GM12892 (cell line): ENCODE data around the gene ACTA2.

Experiments
- DNase-seq: peaks from one replicate; pipeline ENCODE4 v3.0.0; 2011; ENCODE audit not compliant: insufficient read length
- FAIRE-seq: peaks from 2 replicates; lab custom pipeline; 2011; peaks lifted over from hg19 to GRCh38; lab: Jason Lieb, UNC
- POLR2A ChIP-seq: IDR thresholded peaks from 2 replicates; pipeline ENCODE4 v1.6.1; 2011; ENCODE audit warnings: low read depth, low read length, control low read depth
- POLR2AphosphoS5 ChIP-seq: IDR thresholded peaks from 2 replicates; pipeline ENCODE4 v1.6.1; 2011; ENCODE audit warnings: low read depth, low read length, control low read depth
- TAF1 ChIP-seq: IDR thresholded peaks from 2 replicates; pipeline ENCODE4 v1.6.1; 2011; ENCODE audit warnings: low read depth, mild to moderate bottlenecking, control low read depth, low read length, borderline replicate concordance

The ACTA2 gene

DNA sequence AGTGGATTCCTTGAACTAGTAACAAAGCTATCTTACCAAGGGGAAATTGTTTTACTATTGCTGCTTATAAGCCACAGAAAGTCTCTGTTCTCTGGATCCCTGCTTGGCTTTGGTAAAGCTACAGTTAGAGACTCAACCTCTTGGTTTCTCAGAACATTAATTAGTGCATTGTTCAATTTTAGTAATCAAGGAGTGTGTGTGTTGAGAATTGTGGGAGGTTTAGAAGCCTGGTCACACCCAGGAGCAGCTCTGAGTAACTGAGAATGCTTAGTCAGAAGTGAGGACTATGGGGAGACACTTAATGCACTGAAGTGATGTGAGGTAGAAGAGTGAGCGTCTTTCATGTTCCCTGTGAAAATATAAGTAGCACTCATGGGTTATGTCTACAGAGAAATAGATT lies 8.2 kb upstream of the ACTA2 start:
- no peak for DNase-seq
- no peak for FAIRE-seq
- TF ChIP-seq POLR2A (no peak), TAF1 (no peak), POLR2AphosphoS5 (no peak)

GRCh38 chr10:88958721-88959120 lies 6.1 kb upstream of the ACTA2 start:
- TF ChIP-seq POLR2A (no peak), POLR2AphosphoS5 (no peak), TAF1 (no peak)
- no peak for FAIRE-seq
- DNase-seq, result no peak

GRCh38 chr10:88957381-88957780 lies 4.8 kb upstream of the ACTA2 start:
- TF ChIP-seq POLR2AphosphoS5, result no peak
- no peak for TF ChIP-seq POLR2A
- TF ChIP-seq TAF1, result no peak
- FAIRE-seq (no peak), DNase-seq (no peak)

DNA sequence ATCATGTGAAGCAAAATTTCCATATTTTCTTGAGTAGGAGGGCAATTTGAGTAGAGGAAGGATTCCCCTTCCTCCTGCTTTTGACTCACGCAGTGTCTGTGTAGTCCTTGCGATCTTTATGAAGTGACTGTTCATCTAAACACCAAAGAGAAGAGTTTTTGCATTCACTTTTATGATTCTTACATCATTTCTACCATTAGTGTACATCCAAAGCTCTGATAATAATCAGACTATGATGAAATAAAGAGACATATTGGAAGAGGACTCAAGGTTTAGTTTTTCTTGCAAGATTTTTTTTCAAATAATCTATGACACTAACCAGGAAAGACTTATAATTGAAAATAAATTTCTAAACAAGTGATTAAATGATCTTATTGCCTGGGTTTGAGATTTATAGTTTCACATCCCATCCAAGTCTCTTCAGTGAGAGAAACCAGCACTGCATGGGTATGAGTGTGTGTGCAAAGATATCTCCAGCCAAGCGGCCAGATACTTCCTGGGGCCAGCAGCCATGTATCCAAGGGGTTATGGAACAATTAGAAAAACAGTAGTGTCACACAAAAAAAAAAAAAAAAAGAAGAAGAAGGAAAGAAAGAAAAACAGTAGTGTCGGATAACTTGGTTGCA lies 2.0 kb upstream of the ACTA2 start:
- FAIRE-seq (no peak), DNase-seq (no peak)
- TF ChIP-seq TAF1, result no peak
- no peak for TF ChIP-seq POLR2AphosphoS5
- no peak for TF ChIP-seq POLR2A

DNA sequence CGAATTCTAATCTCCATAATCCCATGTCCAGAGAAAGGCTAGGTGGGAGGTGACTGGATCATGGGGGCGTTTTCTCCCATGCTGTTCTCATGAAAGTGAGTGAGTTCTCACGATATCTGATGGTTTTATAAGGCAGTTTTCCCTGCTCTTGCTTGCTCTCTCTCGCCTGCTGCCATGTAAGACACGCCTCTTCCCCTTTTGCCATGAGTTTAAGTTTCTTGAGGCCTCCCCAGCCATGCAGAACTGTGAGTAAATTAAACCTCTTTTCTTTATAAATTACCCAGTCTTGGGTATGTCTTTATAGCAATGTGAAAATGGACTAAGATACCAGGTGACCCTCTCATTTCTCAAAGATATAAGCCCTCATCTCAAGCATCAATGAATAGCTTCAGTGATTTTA lies 1.1 kb upstream of the ACTA2 start:
- FAIRE-seq (no peak), DNase-seq (no peak)
- TF ChIP-seq TAF1 (no peak), POLR2AphosphoS5 (no peak), POLR2A (no peak)

GRCh38 chr10:88949912-88950837 lies 2.4 kb downstream of the ACTA2 start:
- DNase-seq, result no peak
- TF ChIP-seq TAF1 (no peak), POLR2A (no peak), POLR2AphosphoS5 (no peak)
- FAIRE-seq, result no peak

DNA sequence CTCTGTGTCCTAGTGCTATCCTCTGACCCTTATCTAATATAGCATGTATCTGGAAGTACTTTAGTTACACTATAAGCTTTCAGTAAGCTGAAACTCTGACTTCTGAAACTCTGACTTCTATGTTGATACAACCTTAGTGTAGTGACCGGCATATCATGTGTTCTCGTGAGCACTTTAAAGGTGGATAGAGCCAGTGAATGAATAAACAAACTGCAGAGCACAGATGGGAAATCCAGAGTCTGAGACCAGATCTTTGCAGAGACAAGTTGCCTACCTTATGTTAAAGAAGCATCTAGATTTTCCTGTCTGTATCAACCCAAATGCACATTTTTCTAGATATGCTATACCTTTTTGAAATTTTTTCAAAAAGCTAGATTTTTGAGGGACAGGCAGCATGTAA lies 3.5 kb downstream of the ACTA2 start:
- no peak for DNase-seq
- TF ChIP-seq TAF1 (no peak), POLR2AphosphoS5 (no peak), POLR2A (no peak)
- no peak for FAIRE-seq

DNA sequence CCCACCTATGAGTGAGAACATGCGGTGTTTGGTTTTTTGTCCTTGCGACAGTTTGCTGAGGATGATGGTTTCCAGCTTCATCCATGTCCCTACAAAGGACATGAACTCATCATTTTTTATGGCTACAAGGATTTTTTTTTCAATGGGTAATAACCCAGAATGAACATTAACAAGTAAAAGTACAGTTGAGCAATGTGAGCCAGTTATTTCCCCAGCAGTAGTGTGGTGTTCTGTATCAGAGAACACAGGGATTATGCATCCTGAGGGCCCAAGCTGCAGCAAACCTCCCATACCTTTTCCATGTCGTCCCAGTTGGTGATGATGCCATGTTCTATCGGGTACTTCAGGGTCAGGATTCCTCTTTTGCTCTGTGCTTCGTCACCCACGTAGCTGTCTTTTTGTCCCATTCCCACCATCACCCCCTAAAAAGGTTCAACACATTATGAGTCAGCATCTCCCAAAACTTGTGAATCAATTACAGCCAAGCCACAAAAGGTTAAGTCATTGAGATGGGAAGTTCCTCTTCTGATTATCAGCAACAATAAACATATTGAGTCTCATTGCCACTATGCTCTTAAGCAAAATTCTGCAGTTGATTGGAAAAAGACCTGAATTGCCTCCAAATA lies 5.5 kb downstream of the ACTA2 start:
- FAIRE-seq (no peak), DNase-seq (no peak)
- no peak for TF ChIP-seq POLR2AphosphoS5
- no peak for TF ChIP-seq TAF1
- no peak for TF ChIP-seq POLR2A

GRCh38 chr10:88946200-88946599 lies 6.4 kb downstream of the ACTA2 start:
- TF ChIP-seq POLR2A, result no peak
- TF ChIP-seq TAF1, result no peak
- no peak for TF ChIP-seq POLR2AphosphoS5
- FAIRE-seq (no peak), DNase-seq (no peak)

- FAIRE-seq, result peak; percentile 44
- TF ChIP-seq POLR2A (no peak), TAF1 (no peak), POLR2AphosphoS5 (no peak)
Observed at GRCh38 chr10:88944813-88945212, 7.8 kb downstream of the ACTA2 start.

DNA sequence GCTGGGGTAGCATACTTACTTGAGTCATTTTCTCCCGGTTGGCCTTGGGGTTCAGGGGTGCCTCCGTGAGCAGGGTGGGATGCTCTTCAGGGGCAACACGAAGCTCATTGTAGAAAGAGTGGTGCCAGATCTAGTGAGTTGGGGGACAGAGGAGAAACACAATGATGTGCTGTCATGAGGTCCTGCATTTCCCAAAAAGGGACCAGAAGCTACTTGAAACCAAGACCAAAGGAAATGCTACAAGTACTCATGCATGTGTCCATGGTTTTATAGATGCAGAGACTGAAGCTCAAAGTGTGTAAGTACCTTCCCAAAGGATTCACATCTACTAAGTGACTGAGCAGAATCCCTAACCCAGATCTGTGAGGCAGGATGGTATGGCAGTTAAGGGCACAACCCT lies 8.8 kb downstream of the ACTA2 start:
- FAIRE-seq (peak; percentile 14), DNase-seq (no peak)
- TF ChIP-seq POLR2A, result no peak
- no peak for TF ChIP-seq POLR2AphosphoS5
- no peak for TF ChIP-seq TAF1

More at GRCh38 chr10:88944813-88945212, 7.8 kb downstream of the ACTA2 start:
- DNase-seq, result no peak

- no peak for TF ChIP-seq POLR2AphosphoS5
- no peak for TF ChIP-seq TAF1
- TF ChIP-seq POLR2A, result no peak
Observed at GRCh38 chr10:88941026-88941425, 11.5 kb downstream of the ACTA2 start.

More at GRCh38 chr10:88941026-88941425, 11.5 kb downstream of the ACTA2 start:
- FAIRE-seq, result no peak
- no peak for DNase-seq
